Inferior parietal cortex (tissue), 1 donor: Measurements from ENCODE around the gene HEMK1.

ENCODE experiments used
- DNase-seq: peaks from one replicate; pipeline ENCODE4 v3.0.0-alpha.2; 2016; ENCODE audit errors: extremely low spot score

HEMK1 gene

GRCh38 chr3:50568947-50569749, at the start of gene HEMK1:
HEMK1 (plus strand) TSS chr3:50569522; CDS start chr3:50571105, 1,583 bp downstream.
- peak; percentile 92 for DNase-seq

GRCh38 chr3:50520849-50521248, 48.5 kb upstream of the HEMK1 start:
- DNase-seq, result no peak

GRCh38 chr3:50521572-50521971, 47.8 kb upstream of the HEMK1 start:
- DNase-seq, result no peak

- DNase-seq, result no peak
Measured at GRCh38 chr3:50523279-50523811, 46.0 kb upstream of the HEMK1 start.

GRCh38 chr3:50524746-50525145, 44.6 kb upstream of the HEMK1 start:
- DNase-seq, result no peak

GRCh38 chr3:50525191-50525910, 44.0 kb upstream of the HEMK1 start:
- DNase-seq, result no peak

GRCh38 chr3:50525987-50526386, 43.3 kb upstream of the HEMK1 start:
- DNase-seq, result no peak

- DNase-seq, result no peak
Measured at GRCh38 chr3:50530001-50530970, 39.0 kb upstream of the HEMK1 start.

GRCh38 chr3:50531201-50531600, 38.1 kb upstream of the HEMK1 start:
- DNase-seq, result no peak

- DNase-seq, result no peak
Measured at GRCh38 chr3:50532062-50532705, 37.1 kb upstream of the HEMK1 start.

- DNase-seq, result no peak
Measured at GRCh38 chr3:50533316-50533715, 36.0 kb upstream of the HEMK1 start.

GRCh38 chr3:50533807-50534461, 35.4 kb upstream of the HEMK1 start:
- DNase-seq, result no peak

GRCh38 chr3:50534681-50535330, 34.5 kb upstream of the HEMK1 start:
- DNase-seq, result no peak

GRCh38 chr3:50536471-50537180, 32.7 kb upstream of the HEMK1 start:
- no peak for DNase-seq

GRCh38 chr3:50537421-50538129, 31.7 kb upstream of the HEMK1 start:
- no peak for DNase-seq

- no peak for DNase-seq
Measured at GRCh38 chr3:50539356-50540286, 29.7 kb upstream of the HEMK1 start.

GRCh38 chr3:50542177-50543034, 26.9 kb upstream of the HEMK1 start:
- peak; percentile 86 for DNase-seq
